ENCODE measurements around the gene DCLK1.

- TF ChIP-seq EZH2phosphoT487 (IDR thresholded peaks at IDR 0.05; ENCODE audit: borderline replicate concordance): no peak
- TF ChIP-seq, protein P1, sequence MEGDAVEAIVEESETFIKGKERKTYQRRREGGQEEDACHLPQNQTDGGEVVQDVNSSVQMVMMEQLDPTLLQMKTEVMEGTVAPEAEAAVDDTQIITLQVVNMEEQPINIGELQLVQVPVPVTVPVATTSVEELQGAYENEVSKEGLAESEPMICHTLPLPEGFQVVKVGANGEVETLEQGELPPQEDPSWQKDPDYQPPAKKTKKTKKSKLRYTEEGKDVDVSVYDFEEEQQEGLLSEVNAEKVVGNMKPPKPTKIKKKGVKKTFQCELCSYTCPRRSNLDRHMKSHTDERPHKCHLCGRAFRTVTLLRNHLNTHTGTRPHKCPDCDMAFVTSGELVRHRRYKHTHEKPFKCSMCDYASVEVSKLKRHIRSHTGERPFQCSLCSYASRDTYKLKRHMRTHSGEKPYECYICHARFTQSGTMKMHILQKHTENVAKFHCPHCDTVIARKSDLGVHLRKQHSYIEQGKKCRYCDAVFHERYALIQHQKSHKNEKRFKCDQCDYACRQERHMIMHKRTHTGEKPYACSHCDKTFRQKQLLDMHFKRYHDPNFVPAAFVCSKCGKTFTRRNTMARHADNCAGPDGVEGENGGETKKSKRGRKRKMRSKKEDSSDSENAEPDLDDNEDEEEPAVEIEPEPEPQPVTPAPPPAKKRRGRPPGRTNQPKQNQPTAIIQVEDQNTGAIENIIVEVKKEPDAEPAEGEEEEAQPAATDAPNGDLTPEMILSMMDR (conservative IDR thresholded peaks at IDR 0.05; ENCODE audit: low read length): peak; percentile 90
These were observed 152.4 kb downstream of the DCLK1 start for GRCh38 chr13:35978607-35979316.

Data from Loucy (cell line).